NCI-H510A treated with DMSO at 0.1 percent for 48 hours (cell line): Measurements from ENCODE around the gene NEURL1B.

Experiments
- DNase-seq: peaks from one replicate; lab custom pipeline; 2025; lab: John Stamatoyannopoulos, UW

NEURL1B gene

DNA sequence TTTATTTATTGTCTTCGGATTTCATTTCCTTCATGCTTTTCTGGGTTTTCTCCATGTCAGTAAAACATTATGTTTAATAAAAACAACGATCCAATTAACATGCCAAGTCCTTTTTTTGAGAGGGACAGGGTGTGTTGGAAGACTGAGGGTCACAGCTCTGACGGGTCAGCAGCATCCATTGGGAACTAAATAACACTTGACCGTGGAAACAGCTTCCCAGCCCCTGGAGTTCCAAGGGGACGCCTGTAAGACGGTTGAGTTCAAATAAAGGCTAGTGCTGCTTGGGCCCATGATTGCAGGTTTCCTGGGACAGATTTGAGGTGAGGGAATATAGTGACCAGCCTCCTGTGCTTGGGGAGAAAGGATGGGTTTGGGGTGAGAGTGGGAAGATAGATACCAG, 30.4 kb upstream of the NEURL1B start:
- no peak for DNase-seq

DNA sequence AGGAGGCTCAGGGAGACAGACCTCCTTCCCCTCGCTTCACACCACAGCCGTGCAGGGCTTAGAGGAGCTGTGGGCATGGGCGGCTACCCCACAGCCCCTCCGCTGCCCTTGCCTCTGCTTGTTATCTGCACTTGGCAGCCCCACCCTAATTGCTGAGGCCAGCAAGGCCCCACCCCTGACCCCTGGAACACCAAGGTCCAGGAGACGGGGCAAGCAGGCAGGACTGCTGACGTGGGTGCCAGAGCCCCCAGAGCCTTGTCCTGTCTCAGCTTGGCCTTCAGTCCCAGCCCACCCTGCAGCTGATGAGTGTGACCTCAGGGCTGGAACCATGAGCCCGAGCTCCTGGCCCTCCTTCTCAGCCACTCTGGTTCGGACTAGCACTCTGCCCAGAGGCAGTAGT, 29.1 kb upstream of the NEURL1B start:
- DNase-seq = no peak

- no peak for DNase-seq
Measured at GRCh38 chr5:172612771-172613170, 28.3 kb upstream of the NEURL1B start.

DNA sequence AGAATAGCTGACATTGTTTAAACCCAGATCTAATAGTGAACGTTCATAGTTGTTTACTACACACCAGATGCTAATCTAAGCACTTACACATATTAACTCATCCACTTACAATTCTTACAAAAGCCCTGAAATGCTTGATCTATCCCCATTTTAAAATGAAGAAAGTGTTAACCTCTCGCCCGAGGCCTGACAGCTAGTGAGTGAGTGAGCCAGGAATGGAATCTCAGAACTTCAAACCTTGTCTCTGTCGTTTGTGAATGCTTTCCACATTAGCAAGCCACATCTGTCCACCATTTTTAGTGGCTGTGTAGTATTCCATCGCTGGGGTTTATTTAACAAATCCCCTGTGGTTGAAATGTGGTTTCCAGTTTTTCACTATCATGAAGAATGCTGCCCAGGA, 24.9 kb upstream of the NEURL1B start:
- DNase-seq = no peak

DNA sequence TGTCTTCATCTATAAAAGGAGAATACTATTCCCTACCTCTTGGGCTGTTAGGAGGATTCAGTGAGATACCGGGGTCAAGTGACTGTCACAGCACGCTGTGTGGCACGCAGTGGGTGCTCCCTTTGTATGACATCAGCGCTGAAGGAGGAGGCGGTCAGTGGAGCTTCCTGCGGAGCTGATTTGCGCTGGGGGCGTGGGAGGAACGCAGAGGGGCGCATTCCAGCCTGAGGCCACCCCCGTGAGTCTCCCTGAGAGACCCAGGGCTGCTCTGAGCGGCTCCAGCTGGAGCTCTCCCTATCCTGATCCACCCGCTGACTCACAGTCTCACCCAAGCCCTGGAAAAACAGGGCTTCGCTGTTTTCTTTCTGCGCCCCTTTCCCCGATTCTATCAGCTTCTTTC, 24.3 kb upstream of the NEURL1B start:
- no peak for DNase-seq

GRCh38 chr5:172617817-172618216, 23.2 kb upstream of the NEURL1B start:
- no peak for DNase-seq

GRCh38 chr5:172618574-172619365, 22.3 kb upstream of the NEURL1B start:
- DNase-seq = no peak

DNA sequence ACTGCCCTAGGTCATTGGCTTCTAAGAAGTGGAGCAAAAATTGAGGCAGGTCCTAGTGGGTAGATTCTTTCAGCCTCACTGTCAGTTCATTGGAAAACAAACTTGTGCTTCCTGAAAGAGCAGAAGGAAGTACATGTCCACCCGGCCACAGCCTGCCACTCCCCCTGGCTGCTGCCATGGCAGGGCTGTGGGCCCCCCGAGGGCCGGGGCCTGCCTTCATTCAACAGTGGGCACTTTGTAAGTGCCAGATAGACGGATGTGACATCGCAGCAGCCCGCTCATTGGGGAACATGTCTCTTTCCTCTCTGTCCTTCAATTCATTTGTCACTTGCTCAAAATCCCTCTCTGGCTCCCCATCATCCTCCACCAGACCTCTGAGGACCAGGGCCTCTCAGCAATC, 20.6 kb upstream of the NEURL1B start:
- no peak for DNase-seq

GRCh38 chr5:172622091-172623046, 18.7 kb upstream of the NEURL1B start:
- no peak for DNase-seq

DNA sequence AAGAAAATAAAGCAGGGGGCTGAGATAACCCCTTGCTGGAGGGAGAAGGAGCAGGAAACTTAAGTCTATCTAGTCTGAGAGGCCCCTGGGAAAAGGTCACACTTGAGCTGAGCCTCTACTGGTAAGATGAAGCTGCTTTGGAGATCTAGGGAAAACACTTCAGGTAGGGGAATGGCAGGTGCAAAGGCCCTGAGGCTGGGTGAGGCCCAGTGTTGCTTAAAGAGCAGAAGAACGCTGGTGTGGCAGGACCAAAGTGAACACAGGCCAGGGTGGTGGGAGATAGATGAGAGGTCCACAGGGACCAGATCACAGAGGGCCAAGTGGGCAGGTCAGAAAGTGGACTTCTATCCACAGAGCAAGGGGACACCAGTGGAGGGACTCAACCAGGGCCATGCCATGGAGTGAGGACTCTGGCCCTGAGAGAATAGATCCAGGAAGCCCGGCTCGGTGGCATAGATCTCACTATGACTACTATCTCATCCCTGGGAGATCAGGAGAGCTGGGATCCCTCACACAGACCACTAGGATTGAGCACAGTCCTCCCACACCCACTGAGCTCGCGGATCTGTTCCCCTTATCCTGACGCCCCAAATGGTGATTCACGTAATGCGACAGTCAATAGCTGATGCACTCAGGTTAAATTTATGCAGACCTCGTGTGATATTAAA, 17.6 kb upstream of the NEURL1B start:
- no peak for DNase-seq

- no peak for DNase-seq
Measured at GRCh38 chr5:172624083-172624995, 16.7 kb upstream of the NEURL1B start.

GRCh38 chr5:172624996-172625964, 15.8 kb upstream of the NEURL1B start:
- DNase-seq = no peak

DNA sequence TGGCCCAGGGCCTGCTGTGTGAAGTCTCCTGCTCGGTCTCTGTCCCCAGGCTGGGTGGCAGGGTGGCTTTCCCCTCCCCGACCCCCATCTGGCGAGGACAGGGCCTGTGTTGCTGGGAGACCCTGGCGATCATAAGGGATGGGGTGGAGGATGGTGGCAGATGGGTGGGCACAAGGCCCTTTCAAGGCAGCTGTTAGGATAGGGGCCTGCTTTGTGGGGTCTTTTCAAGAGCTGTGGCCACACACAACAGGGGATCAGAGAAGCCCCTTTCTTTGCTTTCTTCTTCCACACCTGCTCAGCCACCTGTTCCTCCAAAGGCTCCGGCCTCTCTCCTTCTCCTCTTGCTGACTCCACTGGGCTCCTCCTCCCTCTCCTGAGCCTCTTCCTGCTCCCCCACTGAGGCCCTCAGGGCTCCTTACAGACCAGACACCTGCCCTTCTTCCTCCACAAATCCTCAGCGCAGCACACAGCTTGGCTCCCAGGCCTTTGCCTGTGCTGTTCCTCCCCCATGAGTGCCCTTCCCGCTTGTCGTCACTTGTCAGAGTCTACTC, 15.0 kb upstream of the NEURL1B start:
- no peak for DNase-seq

- peak; percentile 15 for DNase-seq
Measured at GRCh38 chr5:172630082-172630481, 11.0 kb upstream of the NEURL1B start.

- DNase-seq = no peak
Measured at GRCh38 chr5:172630482-172630881, 10.6 kb upstream of the NEURL1B start.

DNA sequence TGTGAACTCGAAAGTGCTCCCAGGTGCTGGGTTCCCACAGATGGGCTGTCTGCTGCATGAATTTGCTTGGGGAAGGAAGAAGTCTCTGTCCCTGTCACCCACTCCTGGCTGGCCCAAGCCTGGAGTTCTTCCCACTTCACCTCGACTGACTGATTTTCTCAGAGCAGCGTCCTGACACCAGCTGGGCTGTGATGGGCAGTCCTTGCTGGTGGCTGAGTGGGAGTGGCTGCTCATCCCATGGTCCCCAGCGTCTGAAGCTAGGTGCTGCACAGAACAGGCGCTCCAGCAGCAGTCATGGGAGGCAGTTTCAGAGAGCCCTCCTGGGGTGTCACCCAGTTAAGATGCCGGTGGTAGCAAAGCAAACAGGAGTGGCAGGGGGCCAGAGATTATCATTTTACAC, 10.1 kb upstream of the NEURL1B start:
- peak; percentile 60 for DNase-seq

- DNase-seq = no peak
Measured at GRCh38 chr5:172632346-172633092, 8.5 kb upstream of the NEURL1B start.

- DNase-seq = no peak
Measured at GRCh38 chr5:172633403-172633970, 7.6 kb upstream of the NEURL1B start.
